Iris pigment epithelial cell (primary cell): ENCODE data around the gene CCL26.

ENCODE experiments used
- DNase-seq: peaks from one replicate; pipeline ENCODE4 v3.0.0-alpha.2; 2011; ENCODE audit warnings: low read depth

Gene CCL26, protein sequence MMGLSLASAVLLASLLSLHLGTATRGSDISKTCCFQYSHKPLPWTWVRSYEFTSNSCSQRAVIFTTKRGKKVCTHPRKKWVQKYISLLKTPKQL

GRCh38 chr7:75772081-75773077 is at the start of gene CCL26:
CCL26 (minus strand) TSS chr7:75772211; CDS start chr7:75772176, 35 bp downstream.
- DNase-seq = peak; percentile 75

- no peak for DNase-seq
These were observed 48.7 kb upstream of the CCL26 start for GRCh38 chr7:75820688-75821087.

DNA sequence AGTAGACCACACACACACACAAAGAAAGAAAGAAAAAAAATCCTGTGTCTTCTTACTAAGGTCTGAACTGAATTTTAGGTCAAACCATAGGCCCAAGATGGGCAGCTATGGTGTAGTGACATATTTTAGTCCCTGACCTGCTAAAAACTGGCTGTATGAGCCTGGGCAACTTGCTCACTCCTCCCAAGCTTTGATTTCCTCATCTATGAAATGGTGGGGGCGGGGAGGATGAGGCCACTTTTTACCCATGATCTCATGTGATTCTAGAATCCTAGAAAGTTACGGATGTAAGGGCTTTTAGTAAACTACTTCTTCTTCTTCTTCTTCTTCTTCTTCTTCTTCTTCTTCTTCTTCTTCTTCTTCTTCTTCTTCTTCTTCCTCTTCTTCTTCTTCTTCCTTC is 47.7 kb upstream of the CCL26 start:
- DNase-seq = no peak

DNA sequence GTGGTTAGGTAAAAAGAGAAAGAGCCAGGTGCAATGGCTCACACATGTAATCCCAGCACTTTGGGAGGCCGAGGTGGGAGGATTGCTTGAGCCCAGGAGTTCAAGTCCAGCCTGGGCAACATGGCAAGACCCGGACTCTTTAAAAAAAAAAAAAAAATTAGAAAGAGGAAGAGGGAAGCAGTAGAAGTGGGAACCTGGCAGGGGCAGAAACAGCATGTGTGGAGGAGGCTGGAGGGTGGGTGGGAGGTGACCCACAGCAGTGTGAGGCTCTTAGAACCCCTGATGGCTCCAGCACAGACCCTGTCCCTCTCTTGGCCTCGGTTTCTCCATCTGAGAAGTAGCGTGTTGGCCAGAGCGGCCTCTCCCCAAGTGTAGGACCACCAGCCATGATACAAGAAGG is 46.5 kb upstream of the CCL26 start:
- no peak for DNase-seq

DNA sequence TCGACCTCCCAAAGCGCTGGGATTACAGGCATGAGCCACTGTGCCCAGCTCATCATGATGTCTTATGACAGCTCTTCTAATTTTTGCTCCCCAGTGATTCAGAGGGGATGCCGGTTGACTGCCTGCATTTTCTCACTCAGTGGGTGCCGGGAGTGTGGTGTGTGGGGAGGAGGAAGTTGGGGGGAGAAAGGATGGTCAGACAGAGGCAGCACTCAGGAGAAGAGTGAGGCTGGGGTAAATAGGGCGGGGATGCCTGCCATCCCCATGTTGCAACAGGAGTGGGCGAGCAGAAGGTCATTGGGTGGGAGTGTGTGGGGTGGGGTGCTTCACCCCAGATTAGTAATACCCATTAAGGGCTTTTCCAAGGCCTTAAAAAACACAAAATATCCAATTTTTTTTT is 45.1 kb upstream of the CCL26 start:
- DNase-seq = no peak

- DNase-seq = no peak
These were observed 43.5 kb upstream of the CCL26 start for GRCh38 chr7:75815418-75816064.

DNA sequence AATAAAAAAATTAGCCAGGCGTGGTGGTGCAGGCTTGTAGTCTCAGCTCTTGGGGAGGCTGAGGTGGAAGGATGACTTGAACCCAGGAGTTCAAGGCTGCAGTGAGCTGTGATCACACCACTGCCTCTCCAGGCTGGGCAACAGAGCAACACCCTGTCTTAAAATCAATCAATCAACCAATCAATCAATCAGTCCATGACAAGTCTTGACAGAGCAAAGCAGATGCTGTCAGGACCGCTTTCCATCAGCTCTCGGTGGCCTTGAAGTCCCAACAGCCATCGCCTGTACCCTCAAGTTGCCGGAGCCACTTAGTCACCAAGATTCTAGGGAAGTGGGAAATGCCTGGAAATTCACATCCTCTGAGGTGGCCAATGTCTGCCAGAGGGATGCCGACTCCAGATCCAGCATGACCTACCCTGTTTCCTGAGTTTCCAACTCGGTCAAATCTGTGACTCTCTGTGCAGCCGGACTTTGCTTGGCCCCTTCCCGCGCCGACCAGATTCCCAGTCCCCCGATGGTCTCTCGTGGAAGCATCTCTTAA is 42.5 kb upstream of the CCL26 start:
- no peak for DNase-seq

GRCh38 chr7:75813781-75814236 is 41.8 kb upstream of the CCL26 start, which contains the start of gene CCL24:
CCL24 (minus strand) TSS chr7:75813806; CDS start chr7:75813715, 91 bp downstream.
- no peak for DNase-seq

- DNase-seq = no peak
These were observed 41.1 kb upstream of the CCL26 start for GRCh38 chr7:75813084-75813483.

DNA sequence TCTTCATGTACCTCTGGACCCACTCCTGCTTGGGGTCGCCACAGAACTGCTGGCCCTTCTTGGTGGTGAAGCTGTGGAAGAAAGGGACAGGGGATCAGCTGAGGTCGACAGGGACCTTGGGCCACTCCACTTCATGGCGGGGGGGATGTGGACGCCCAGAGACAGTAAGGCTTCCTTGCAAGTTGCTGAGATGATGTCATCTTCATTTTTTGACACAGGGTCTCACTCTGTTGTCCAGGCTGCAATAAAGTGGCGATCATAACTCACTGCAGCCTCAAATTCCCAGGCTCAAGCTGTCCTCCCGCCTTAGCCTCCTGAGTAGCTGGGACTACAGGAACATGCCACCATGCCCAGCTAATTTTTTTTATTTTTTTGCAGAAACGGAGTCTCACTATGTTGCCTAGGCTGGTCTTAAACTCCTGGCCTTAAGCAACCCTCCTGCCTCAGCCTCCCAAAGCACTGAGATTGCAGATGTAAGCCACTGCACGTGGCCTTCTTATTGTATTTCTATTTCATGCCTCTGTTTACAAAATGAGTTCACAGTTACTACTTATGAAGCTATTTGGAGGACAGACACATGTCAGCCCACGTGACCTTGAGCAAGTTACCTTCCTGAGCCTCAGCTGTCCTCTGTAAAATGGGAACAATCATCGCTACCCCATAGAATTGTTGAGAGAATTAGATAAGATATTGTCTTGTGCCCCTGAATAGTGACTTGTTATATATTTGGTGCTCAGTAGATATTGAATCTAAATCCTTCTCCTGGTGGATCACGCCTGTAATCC is 40.1 kb upstream of the CCL26 start:
- no peak for DNase-seq

DNA sequence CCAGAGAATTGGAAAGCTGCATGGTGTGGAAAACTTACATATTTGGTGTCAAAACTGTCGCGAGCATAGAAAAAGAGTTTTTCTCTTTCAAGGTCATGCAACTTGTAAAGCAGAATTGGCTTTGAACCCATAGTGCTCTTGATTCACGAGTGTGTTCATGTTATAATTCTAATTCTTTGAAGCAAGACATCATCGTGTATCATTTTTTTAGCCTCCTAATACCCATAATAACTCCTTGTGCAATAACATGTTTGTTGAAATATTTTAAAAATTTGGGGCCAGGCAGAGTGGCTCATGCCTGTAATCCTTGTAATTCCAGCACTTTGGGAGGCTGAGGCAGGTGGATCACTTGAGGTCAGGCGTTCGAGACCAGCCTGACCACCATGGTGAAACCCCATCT is 37.4 kb upstream of the CCL26 start:
- peak; percentile 8 for DNase-seq

DNA sequence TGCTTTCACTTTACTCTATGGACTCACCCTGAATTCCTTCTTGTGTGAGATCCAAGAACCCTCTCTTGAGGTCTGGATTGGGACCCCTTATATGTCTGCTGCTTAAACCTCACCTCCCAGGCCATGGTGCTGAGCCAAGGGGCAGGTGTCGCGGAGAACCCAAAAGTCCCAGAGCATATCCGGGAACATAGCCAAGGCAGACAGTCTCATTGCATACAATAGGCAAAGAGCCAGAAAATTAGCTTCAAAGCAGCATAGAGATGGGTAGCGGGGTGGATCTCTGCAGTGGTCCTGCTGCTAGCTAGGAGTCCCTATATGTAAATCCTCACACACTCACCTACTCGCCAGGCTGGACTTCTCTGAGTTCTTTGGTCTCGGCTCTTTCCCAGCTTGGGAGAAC is 36.1 kb upstream of the CCL26 start:
- DNase-seq = no peak

DNA sequence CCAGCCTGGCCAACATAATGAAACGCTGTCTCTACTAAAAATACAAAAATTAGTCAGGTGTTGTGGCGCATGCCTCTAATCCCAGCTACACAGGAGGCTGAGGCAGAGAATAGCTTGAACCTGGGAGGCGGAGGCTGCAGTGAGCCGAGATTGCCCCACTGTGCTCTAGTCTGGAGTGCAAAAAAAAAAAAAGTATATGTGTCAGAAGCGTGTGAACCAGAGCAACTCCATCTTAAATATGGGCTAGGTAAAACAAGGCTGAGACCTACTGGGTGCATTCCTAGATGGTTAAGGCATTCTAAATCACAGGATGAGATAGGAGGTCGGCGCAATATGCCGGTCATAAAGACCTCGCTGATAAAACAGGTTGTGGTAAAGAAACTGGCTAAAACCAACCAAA is 35.4 kb upstream of the CCL26 start:
- no peak for DNase-seq

GRCh38 chr7:75806560-75807307 is 34.7 kb upstream of the CCL26 start:
- DNase-seq = no peak

GRCh38 chr7:75804705-75805104 is 32.7 kb upstream of the CCL26 start:
- DNase-seq = no peak

DNA sequence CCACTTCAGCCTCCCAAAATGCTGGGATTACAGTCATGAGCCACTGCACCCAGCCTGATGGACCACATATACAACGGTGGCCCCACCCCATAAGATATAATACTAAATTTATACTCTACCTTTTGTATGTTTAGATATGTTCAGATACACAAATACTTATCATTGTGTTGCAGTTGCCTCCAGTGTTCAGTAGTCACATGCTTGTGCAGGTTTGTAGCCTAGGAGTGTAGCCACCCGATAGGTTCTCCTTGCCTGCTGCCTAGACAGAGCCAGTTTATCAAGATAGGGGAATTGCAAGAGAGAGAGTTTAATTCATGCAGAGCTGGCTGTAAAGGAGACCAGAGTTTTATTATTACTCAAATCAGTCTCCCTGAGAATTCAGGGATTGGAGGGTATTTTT is 32.0 kb upstream of the CCL26 start:
- DNase-seq = no peak

DNA sequence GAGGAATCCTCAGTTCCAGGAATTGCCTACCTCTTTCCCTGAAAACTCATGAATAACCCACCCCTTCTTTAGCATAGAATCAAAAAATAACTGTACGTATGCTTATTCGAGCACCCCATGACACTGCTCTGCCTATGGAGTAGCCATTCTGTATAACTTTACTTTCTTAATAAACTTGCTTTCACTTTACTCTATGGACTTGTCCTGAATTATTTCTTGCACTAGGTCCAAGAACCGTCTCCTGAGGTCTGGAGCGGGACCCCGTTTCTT is 30.5 kb upstream of the CCL26 start:
- no peak for DNase-seq

- DNase-seq = no peak
These were observed 26.8 kb upstream of the CCL26 start for GRCh38 chr7:75798770-75799169.

DNA sequence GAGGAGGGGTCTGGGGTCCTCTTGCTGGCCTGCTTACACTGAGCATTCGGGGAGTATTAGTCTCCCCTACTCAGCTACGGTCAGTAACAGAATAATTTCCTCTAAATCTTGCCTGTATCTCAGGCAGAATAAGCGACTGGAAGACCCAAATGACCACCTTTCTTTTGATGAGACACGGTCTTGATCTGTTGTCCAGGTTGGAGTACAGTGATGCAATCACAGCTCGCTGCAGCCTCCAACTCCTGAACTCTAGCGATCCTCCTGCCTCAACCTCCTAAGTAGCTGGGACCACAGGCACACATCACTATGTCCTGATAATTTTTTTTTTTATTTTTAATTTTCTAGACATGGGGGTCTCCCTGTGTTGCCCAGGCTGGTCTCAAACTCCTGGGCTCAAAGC is 24.4 kb upstream of the CCL26 start:
- DNase-seq = no peak

DNA sequence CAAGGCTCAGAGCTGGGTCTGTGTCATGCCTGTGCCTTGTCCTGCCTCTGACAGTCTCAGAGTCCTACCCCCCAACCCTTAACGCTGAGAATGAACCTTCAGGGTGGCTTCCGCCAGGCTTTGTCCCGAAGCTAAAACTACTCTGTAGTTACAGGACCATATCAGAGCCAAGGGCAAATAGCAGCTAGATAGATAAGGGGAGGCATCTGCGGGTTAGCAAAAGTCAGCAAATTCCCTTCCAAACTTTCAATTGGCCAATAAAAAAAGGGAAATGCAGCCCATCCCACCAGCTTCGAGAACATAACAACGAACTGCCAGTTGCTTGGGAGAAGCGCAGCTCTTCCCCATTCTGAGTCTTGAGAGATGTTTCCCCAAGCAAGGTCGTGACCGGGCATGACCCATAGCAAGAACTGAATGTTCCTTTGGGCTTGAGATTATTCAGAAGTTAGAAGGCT is 23.8 kb upstream of the CCL26 start:
- no peak for DNase-seq

DNA sequence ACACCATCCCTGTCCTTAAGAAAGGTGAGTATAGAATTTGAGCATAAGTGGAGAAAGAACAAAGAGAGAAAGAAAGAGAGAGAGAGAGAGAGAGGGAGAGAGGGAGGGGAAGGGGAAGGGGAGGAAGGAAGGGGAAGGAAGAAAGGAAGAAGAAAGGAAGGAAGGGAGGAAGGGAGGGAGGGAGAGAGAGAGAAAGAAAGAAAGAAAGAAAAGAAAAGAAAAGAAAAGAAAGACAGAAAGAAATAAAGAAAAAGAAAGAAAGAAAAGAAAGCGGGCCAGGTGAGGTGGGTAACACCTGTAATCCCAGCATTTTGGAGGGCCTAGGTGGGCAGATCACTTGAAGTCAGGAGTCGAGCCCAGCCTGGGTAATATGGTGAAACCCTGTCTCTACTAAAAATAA is 21.7 kb upstream of the CCL26 start:
- no peak for DNase-seq
